ACC112 (cell line): ENCODE data around the gene NPLOC4.

ENCODE experiments used
- H2AFZ ChIP-seq: fragments of 200-600 bp; sonication (generic); one replicate; pipeline ENCODE4 v1.6.0; 2017; ENCODE audit warnings: antibody characterized with exemption, low read length; ENCODE audit not compliant: unreplicated experiment
- H3K27ac ChIP-seq: fragments of 200-600 bp; sonication (generic); 2 replicates; pipeline ENCODE4 v1.5.1; 2014; ENCODE audit warnings: low read depth, mild to moderate bottlenecking, antibody characterized with exemption, low read length, moderate library complexity
- H3K27me3 ChIP-seq: fragments of 200-600 bp; sonication (generic); 2 replicates; pipeline ENCODE4 v1.6.1; 2014; ENCODE audit warnings: mild to moderate bottlenecking, antibody characterized with exemption, low read length, moderate library complexity, mixed read lengths; ENCODE audit not compliant: insufficient read depth
- H3K36me3 ChIP-seq: fragments of 200-600 bp; sonication (generic); 2 replicates; pipeline ENCODE4 v1.6.1; 2016; ENCODE audit warnings: mild to moderate bottlenecking, antibody characterized with exemption, low read length, moderate library complexity, mixed read lengths; ENCODE audit not compliant: insufficient read depth
- H3K4me1 ChIP-seq: fragments of 200-600 bp; sonication (generic); one replicate; pipeline ENCODE4 v1.6.1; 2016; ENCODE audit warnings: low read length, mixed read lengths; ENCODE audit not compliant: insufficient read depth, unreplicated experiment, control insufficient read depth
- H3K4me3 ChIP-seq: fragments of 200-600 bp; sonication (generic); 2 replicates; pipeline ENCODE4 v1.5.1; 2014; ENCODE audit warnings: mild to moderate bottlenecking, low read depth, low read length
- H3K79me2 ChIP-seq: fragments of 200-600 bp; sonication (generic); one replicate; pipeline ENCODE4 v1.6.0; 2016; ENCODE audit warnings: low read length; ENCODE audit not compliant: control insufficient read depth, unreplicated experiment, insufficient read depth

The NPLOC4 gene

GRCh38 chr17:81524039-81524864 lies 112.7 kb downstream of the NPLOC4 start:
- Histone ChIP-seq H3K4me3 (no peak overlapping the region), H3K27me3 (0 out of 2 replicates have a peak, but pooled peaks cover 1% of the 10 kb centered on the region), H3K36me3 (no peaks in the 10 kb centered on the region), H3K4me1 (peaks cover 9% of the 10 kb centered on the region), H3K79me2 (no peaks in the 10 kb centered on the region), H3K27ac (no peak overlapping the region), H2AFZ (no peak overlapping the region)

DNA sequence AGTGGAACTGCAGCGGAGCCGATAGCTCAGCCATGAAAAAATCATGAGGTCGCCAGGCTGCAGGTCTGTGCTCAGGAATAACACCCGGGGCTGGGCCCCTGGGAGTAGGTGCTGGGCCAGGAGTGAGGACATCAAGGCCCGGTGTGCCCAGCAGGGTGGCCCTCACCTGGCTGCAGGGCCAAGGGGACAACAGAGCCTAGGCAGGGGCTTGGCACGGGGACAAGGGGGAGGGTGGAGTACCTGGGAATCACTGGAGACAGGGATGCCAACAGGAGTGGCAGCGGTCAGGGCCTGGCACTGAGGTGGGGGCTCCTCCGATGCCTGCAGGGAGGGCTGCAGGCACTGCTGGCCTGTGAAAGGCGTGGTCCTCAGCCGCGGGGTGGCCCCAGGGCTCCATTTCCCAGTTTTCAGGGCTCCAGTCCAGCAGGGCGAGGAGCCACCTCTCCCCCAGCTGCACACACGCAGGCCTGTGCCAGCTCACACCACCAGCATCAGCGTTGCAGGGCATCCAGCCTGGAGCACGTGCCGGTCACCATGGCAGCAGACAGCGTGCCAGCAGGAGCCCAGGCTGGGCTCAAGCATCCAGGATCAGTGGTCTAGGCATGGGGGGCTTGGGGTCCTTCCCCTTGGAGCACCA lies 113.4 kb downstream of the NPLOC4 start:
- H3K27me3 ChIP-seq = no peaks in the 10 kb centered on the region
- no peak overlapping the region for H3K4me3 ChIP-seq
- H2AFZ ChIP-seq = no peak overlapping the region
- no peaks in the 10 kb centered on the region for H3K79me2 ChIP-seq
- H3K36me3 ChIP-seq = no peaks in the 10 kb centered on the region
- peaks cover 16% of the 10 kb centered on the region for H3K4me1 ChIP-seq
- H3K27ac ChIP-seq = no peak overlapping the region

- no peak overlapping the region for H3K4me3 ChIP-seq
- peaks cover 1% of the 10 kb centered on the region for H3K79me2 ChIP-seq
- no peaks in the 10 kb centered on the region for H3K27me3 ChIP-seq
- H2AFZ ChIP-seq = no peak overlapping the region
- H3K36me3 ChIP-seq = no peaks in the 10 kb centered on the region
- no peak overlapping the region for H3K27ac ChIP-seq
- peaks cover 22% of the 10 kb centered on the region for H3K4me1 ChIP-seq
These were observed 114.2 kb downstream of the NPLOC4 start for GRCh38 chr17:81522491-81523401.

- Histone ChIP-seq H2AFZ (no peak overlapping the region), H3K36me3 (no peaks in the 10 kb centered on the region), H3K79me2 (peaks cover 20% of the 10 kb centered on the region), H3K4me1 (peaks cover 30% of the 10 kb centered on the region), H3K4me3 (no peak overlapping the region), H3K27ac (no peak overlapping the region), H3K27me3 (no peaks in the 10 kb centered on the region)
These were observed 116.7 kb downstream of the NPLOC4 start for GRCh38 chr17:81520021-81520901.

GRCh38 chr17:81519284-81520020 lies 117.5 kb downstream of the NPLOC4 start:
- Histone ChIP-seq H3K4me3 (peak overlapping the region; percentile 76), H3K4me1 (peaks cover 30% of the 10 kb centered on the region), H3K27me3 (no peaks in the 10 kb centered on the region), H3K27ac (no peak overlapping the region), H3K36me3 (no peaks in the 10 kb centered on the region), H2AFZ (no peak overlapping the region), H3K79me2 (peaks cover 22% of the 10 kb centered on the region)

- no peaks in the 10 kb centered on the region for H3K36me3 ChIP-seq
- peak overlapping the region; percentile 76 for H3K4me3 ChIP-seq
- H3K27me3 ChIP-seq = no peaks in the 10 kb centered on the region
- H3K79me2 ChIP-seq = peaks cover 22% of the 10 kb centered on the region
- H2AFZ ChIP-seq = no peak overlapping the region
- no peak overlapping the region for H3K27ac ChIP-seq
- H3K4me1 ChIP-seq = peaks cover 29% of the 10 kb centered on the region
These were observed 118.1 kb downstream of the NPLOC4 start for GRCh38 chr17:81518785-81519283.

- Histone ChIP-seq H3K79me2 (peaks cover 22% of the 10 kb centered on the region), H3K4me1 (peaks cover 23% of the 10 kb centered on the region), H3K27me3 (no peaks in the 10 kb centered on the region), H2AFZ (no peak overlapping the region), H3K27ac (no peak overlapping the region), H3K36me3 (no peaks in the 10 kb centered on the region), H3K4me3 (peak overlapping the region; percentile 76)
These were observed 118.7 kb downstream of the NPLOC4 start for GRCh38 chr17:81518113-81518784.

DNA sequence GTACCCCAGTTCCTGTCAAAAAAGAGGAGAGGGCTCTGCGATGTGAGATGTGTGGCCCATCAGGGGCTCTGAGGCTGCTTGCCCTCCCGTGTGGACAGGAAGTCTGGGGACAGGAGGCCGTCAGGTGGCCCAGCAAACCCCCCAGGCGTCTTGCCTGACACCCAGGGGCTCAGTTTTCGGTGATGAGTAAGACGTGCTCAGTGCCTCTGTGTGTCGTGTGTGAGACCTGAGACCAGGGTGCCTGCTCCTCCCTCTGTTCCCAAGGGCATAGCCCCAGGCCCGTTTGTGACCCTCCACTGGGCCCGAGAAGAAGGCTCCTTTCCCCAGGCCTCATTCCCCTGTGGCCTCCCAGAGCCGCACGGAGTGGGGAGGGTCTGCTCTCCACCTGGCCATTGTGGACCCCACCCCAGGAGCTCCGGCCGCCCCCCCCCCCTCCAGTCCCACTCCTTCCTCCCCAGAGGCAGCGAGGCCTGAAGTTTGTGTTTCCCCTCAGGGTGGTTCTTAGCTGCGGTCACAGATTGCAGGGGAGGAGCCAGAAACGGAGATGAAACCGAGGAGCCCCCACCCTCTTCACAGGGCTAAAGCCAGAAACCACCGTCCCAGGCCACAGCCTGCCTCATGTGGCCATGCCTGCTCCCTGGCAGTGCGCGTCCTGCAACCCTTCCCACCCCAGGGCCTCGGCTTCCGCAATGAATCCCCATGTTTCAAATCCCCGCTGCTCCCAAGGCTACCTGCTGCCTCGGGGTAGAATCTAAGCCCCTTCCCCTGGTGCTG lies 119.4 kb downstream of the NPLOC4 start:
- H3K4me3 ChIP-seq = no peak overlapping the region

More for the DNA sequence above, 119.4 kb downstream of the NPLOC4 start:
- no peak overlapping the region for H3K27ac ChIP-seq
- no peaks in the 10 kb centered on the region for H3K27me3 ChIP-seq
- H3K4me1 ChIP-seq = peaks cover 23% of the 10 kb centered on the region
- H3K79me2 ChIP-seq = peaks cover 22% of the 10 kb centered on the region
- H2AFZ ChIP-seq = no peak overlapping the region
- H3K36me3 ChIP-seq = no peaks in the 10 kb centered on the region
